ENCODE results near the gene RGMB.

The RGMB gene

GRCh38 chr5:98784411-98784810, 10.9 kb downstream of the RGMB start:
- no peak for TF ChIP-seq CTCF (IDR thresholded peaks at IDR 0.05; ENCODE audit: control extremely low read depth, extremely low read depth, low read depth, missing control alignments)
- POLR2A ChIA-PET = no interaction called here
- CTCF ChIA-PET = interaction anchor here (1.4 to 7.7 kb wide), 3 partner anchors 9 to 15 kb away, joined by 4 to 87 read pairs (median 73); no protein-coding TSS in a partner anchor
- no peak for DNase-seq (ENCODE audit: extremely low spot score)

GRCh38 chr5:98785244-98785643, 11.8 kb downstream of the RGMB start:
- ChIA-PET CTCF (interaction anchor here (1.3 to 7.7 kb wide), 3 partner anchors 8 to 16 kb away, joined by 4 to 87 read pairs (median 73); no protein-coding TSS in a partner anchor), POLR2A (interaction anchor here (0.6 kb wide), 1 partner anchor 134 kb away, joined by 5 read pairs; no protein-coding TSS in a partner anchor)
- no peak for DNase-seq (ENCODE audit: extremely low spot score)
- TF ChIP-seq CTCF (IDR thresholded peaks at IDR 0.05; ENCODE audit: control extremely low read depth, extremely low read depth, low read depth, missing control alignments) = no peak

- TF ChIP-seq CTCF (IDR thresholded peaks at IDR 0.05; ENCODE audit: control extremely low read depth, extremely low read depth, low read depth, missing control alignments) = no peak
- no peak for DNase-seq (ENCODE audit: extremely low spot score)
- POLR2A ChIA-PET = no interaction called here
- CTCF ChIA-PET = interaction anchor here (1.3 to 7.7 kb wide), 4 partner anchors 9 to 28 kb away, joined by 3 to 87 read pairs (median 38); no protein-coding TSS in a partner anchor
Observed at GRCh38 chr5:98786191-98786853, 12.9 kb downstream of the RGMB start.

- POLR2A ChIA-PET = no interaction called here
- no peak for TF ChIP-seq CTCF (IDR thresholded peaks at IDR 0.05; ENCODE audit: control extremely low read depth, extremely low read depth, low read depth, missing control alignments)
- no peak for DNase-seq (ENCODE audit: extremely low spot score)
- CTCF ChIA-PET = interaction anchor here (1.1 to 7.7 kb wide), 6 partner anchors 10 to 1491 kb away, joined by 3 to 73 read pairs (median 4); no protein-coding TSS in a partner anchor
Observed at GRCh38 chr5:98787131-98787719, 13.8 kb downstream of the RGMB start.

GRCh38 chr5:98789029-98789428, 15.6 kb downstream of the RGMB start:
- POLR2A ChIA-PET = no interaction called here
- TF ChIP-seq CTCF (IDR thresholded peaks at IDR 0.05; ENCODE audit: control extremely low read depth, extremely low read depth, low read depth, missing control alignments) = no peak
- DNase-seq (ENCODE audit: extremely low spot score) = no peak
- CTCF ChIA-PET = interaction anchor here (0.9 to 7.7 kb wide), 4 partner anchors 8 to 243 kb away, joined by 3 to 73 read pairs (median 20); no protein-coding TSS in a partner anchor

GRCh38 chr5:98791001-98791519, 17.6 kb downstream of the RGMB start:
- ChIA-PET POLR2A (no interaction called here), CTCF (interaction anchor here (1.3 to 6.2 kb wide), 2 partner anchors 14 to 21 kb away, joined by 5 to 35 read pairs; no protein-coding TSS in a partner anchor)
- no peak for DNase-seq (ENCODE audit: extremely low spot score)
- no peak for TF ChIP-seq CTCF (IDR thresholded peaks at IDR 0.05; ENCODE audit: control extremely low read depth, extremely low read depth, low read depth, missing control alignments)
